Prostate gland (tissue), 2 donors: ENCODE results near the gene NUP107. TPM values are rescaled to one million over a fixed set of nuclear protein-coding genes. Genes with fewer than 3 reads are reported as not detected.

Source experiments
- DNase-seq: peaks from one replicate; pipeline ENCODE4 v3.0.0-alpha.2; 2019; ENCODE audit warnings: low spot score
- H3K27ac ChIP-seq, 2 donors: fragments of 200-600 bp; sonication (generic); 2 replicates each; pipeline ENCODE4 v1.5.1; 2017 to 2019
- H3K27me3 ChIP-seq: fragments of 200-600 bp; sonication (generic); replicated peaks from 2 replicates; pipeline ENCODE4 v1.5.1; 2019; ENCODE audit not compliant: insufficient read depth
- H3K36me3 ChIP-seq, 2 donors: fragments of 200-600 bp; sonication (generic); 1 replicate in 1 of 2; 2 replicates in 1 of 2; pipeline versions ENCODE4 v1.5.1 to v1.8.1; 2017 to 2019
- H3K4me1 ChIP-seq: fragments of 200-600 bp; sonication (generic); replicated peaks from 2 replicates; pipeline ENCODE4 v1.5.1; 2019
- H3K4me3 ChIP-seq, 2 donors: fragments of 200-600 bp; sonication (generic); 2 replicates each; pipeline ENCODE4 v1.5.1; 2017 to 2019
- H3K9me3 ChIP-seq: fragments of 200-600 bp; sonication (generic); 2 replicates; pipeline ENCODE4 v1.5.1; 2017
- CTCF ChIP-seq, 4 experiments: fragments of 200-600 bp in 2 of 4; fragments of 450-650 bp in 2 of 4; sonication (generic) in 2 of 4; IDR thresholded peaks; 1 replicate in 3 of 4; 2 replicates in 1 of 4; pipeline ENCODE4 v1.5.1; 2016 to 2019; ENCODE audit warnings: antibody characterized with exemption in 4 of 4, mild to moderate bottlenecking in 2 of 4, moderate library complexity in 2 of 4
- POLR2A ChIP-seq: fragments of 450-650 bp; IDR thresholded peaks from one replicate; pipeline ENCODE4 v1.6.1; 2016; ENCODE audit warnings: antibody characterized with exemption, mild to moderate bottlenecking
- POLR2AphosphoS5 ChIP-seq: sonication (generic); formaldehyde crosslinking; IDR thresholded peaks from one replicate; pipeline ENCODE4 v1.6.1; 2017; ENCODE audit warnings: antibody characterized with exemption
- WGBS: methylation state at CpG from one replicate; pipeline ENCODE4 v1.1.5; 2018; 5-methylcytosine and 5-hydroxymethylcytosine counted together
- intact Hi-C: fragments of 100-400 bp; cut with DNase I; formaldehyde crosslinking; loops from one replicate; pipeline ENCODE4 v1.14.2; 2022
- total RNA-seq, 2 donors: library from RNA; depleted of rRNA; stranded (reverse); fragments of >200 nt; gene quantifications; one replicate each; pipeline ENCODE4 v1.1.0, GENCODE V29; 2016

Gene NUP107
- total RNA-seq, 2 donors from 2014 or later = 27.9 to 37.0 TPM

- intact Hi-C loops = no loop called here
- no peaks in the 10 kb centered on the region for H3K4me1 ChIP-seq
- no peak for DNase-seq
- TF ChIP-seq POLR2AphosphoS5 (no peak), POLR2A (no peak), CTCF (IDR thresholded peaks at IDR 0.05) (no peak)
- H3K27me3 ChIP-seq = no peaks in the 10 kb centered on the region
- no peaks in the 10 kb centered on the region for H3K9me3 ChIP-seq
- H3K4me3 ChIP-seq = no peak overlapping the region
- 75% methylated on average over 8 of the region's 8 CpGs for WGBS
- H3K36me3 ChIP-seq = no peaks in the 10 kb centered on the region
- no peak overlapping the region for H3K27ac ChIP-seq
Measured at GRCh38 chr12:68761901-68762630, 75.3 kb downstream of the NUP107 start.

GRCh38 chr12:68762691-68763090 is 75.9 kb downstream of the NUP107 start:
- no peaks in the 10 kb centered on the region for H3K9me3 ChIP-seq
- H3K27ac ChIP-seq = no peak overlapping the region
- no peak for TF ChIP-seq POLR2AphosphoS5
- TF ChIP-seq CTCF (IDR thresholded peaks at IDR 0.05) = no peak
- no peak for TF ChIP-seq POLR2A
- no peak for DNase-seq
- no peaks in the 10 kb centered on the region for H3K4me1 ChIP-seq
- H3K36me3 ChIP-seq = no peaks in the 10 kb centered on the region
- no peak overlapping the region for H3K4me3 ChIP-seq
- intact Hi-C loops = no loop called here
- WGBS = 92% methylated on average over 3 of the region's 3 CpGs
- no peaks in the 10 kb centered on the region for H3K27me3 ChIP-seq

- Histone ChIP-seq H3K4me1 (no peaks in the 10 kb centered on the region), H3K36me3 (no peaks in the 10 kb centered on the region), H3K27me3 (no peaks in the 10 kb centered on the region), H3K4me3 (no peak overlapping the region), H3K9me3 (no peaks in the 10 kb centered on the region), H3K27ac (no peak overlapping the region)
- DNase-seq = no peak
- TF ChIP-seq POLR2A (no peak), CTCF (IDR thresholded peaks at IDR 0.05) (no peak)
- WGBS = 100% methylated on average over 1 of the region's 1 CpG
- intact Hi-C loops = no loop called here
Measured at GRCh38 chr12:68765696-68766095, 78.9 kb downstream of the NUP107 start.

- no peak for TF ChIP-seq POLR2A
- TF ChIP-seq CTCF (IDR thresholded peaks at IDR 0.05) = no peak
- no peak for TF ChIP-seq POLR2AphosphoS5
- intact Hi-C loops = no loop called here
- H3K27ac ChIP-seq = no peak overlapping the region
- no peaks in the 10 kb centered on the region for H3K36me3 ChIP-seq
- 96% methylated on average over 2 of the region's 2 CpGs for WGBS
- H3K9me3 ChIP-seq = no peaks in the 10 kb centered on the region
- DNase-seq = no peak
- H3K4me3 ChIP-seq = no peak overlapping the region
- H3K27me3 ChIP-seq = no peaks in the 10 kb centered on the region
- H3K4me1 ChIP-seq = no peaks in the 10 kb centered on the region
Measured at GRCh38 chr12:68766646-68767045, 79.9 kb downstream of the NUP107 start.

GRCh38 chr12:68767191-68767590 is 80.4 kb downstream of the NUP107 start:
- intact Hi-C loops = no loop called here
- no peaks in the 10 kb centered on the region for H3K9me3 ChIP-seq
- DNase-seq = no peak
- no peaks in the 10 kb centered on the region for H3K4me1 ChIP-seq
- WGBS = 93% methylated on average over 7 of the region's 7 CpGs
- no peak overlapping the region for H3K4me3 ChIP-seq
- no peaks in the 10 kb centered on the region for H3K27me3 ChIP-seq
- no peak overlapping the region for H3K27ac ChIP-seq
- TF ChIP-seq POLR2AphosphoS5 (no peak), POLR2A (no peak), CTCF (IDR thresholded peaks at IDR 0.05) (no peak)
- H3K36me3 ChIP-seq = no peaks in the 10 kb centered on the region
